Common myeloid progenitor, CD34-positive (primary cell): ENCODE results near the gene MGMT.

Experiments
- CTCF ChIA-PET: fragments of 350-600 bp; sonication (Branson Sonifier 250); formaldehyde crosslinking; loops from one replicate; lab custom pipeline; 2021; ENCODE audit warnings: antibody characterized with exemption; lab: Charles Lee
- POLR2A ChIA-PET: fragments of 350-600 bp; sonication (Branson Sonifier 250); formaldehyde crosslinking; loops from one replicate; lab custom pipeline; 2021; ENCODE audit warnings: antibody characterized with exemption; lab: Charles Lee
- DNase-seq, 3 donors: peaks; one replicate each; pipeline versions ENCODE4 v3.0.0 to v3.0.0-alpha.2; 2013
- H3K27ac ChIP-seq, 2 experiments: 1 replicate in 1 of 2; 2 replicates in 1 of 2; pipeline ENCODE4 v1.7.0; 2013; ENCODE audit warnings: inconsistent platforms in 2 of 2, low read length in 2 of 2, mild to moderate bottlenecking in 2 of 2, low read depth in 1 of 2, moderate library complexity in 1 of 2; ENCODE audit not compliant: severe bottlenecking in 2 of 2, insufficient read depth in 1 of 2, poor library complexity in 1 of 2
- H3K27me3 ChIP-seq, 5 experiments: replicated peaks in 2 of 5; 1 replicate in 3 of 5; 2 replicates in 2 of 5; pipeline versions ENCODE4 v1.6.1 to v1.7.0; 2013; ENCODE audit warnings: low read length in 4 of 5, mild to moderate bottlenecking in 2 of 5, moderate library complexity in 2 of 5, inconsistent platforms in 1 of 5; ENCODE audit not compliant: insufficient read depth in 5 of 5, control insufficient read depth in 4 of 5
- H3K36me3 ChIP-seq, 4 experiments: 1 replicate in 2 of 4; 2 replicates in 2 of 4; pipeline versions ENCODE4 v1.6.1 to v1.7.0; 2013; ENCODE audit warnings: low read length in 3 of 4, control low read depth in 1 of 4, mild to moderate bottlenecking in 1 of 4; ENCODE audit not compliant: control insufficient read depth in 4 of 4, insufficient read depth in 4 of 4
- H3K4me1 ChIP-seq, 4 experiments: 1 replicate in 3 of 4; 2 replicates in 1 of 4; pipeline versions ENCODE4 v1.6.1 to v1.7.1; 2013; ENCODE audit warnings: low read length in 3 of 4, mild to moderate bottlenecking in 3 of 4, control low read depth in 1 of 4, inconsistent platforms in 1 of 4, moderate library complexity in 1 of 4; ENCODE audit not compliant: control insufficient read depth in 4 of 4, insufficient read depth in 4 of 4; ENCODE audit errors: control extremely low read depth in 1 of 4
- H3K4me3 ChIP-seq, 7 experiments: 1 replicate in 4 of 7; 2 replicates in 3 of 7; pipeline versions ENCODE4 v1.5.1 to v1.7.0; 2013; ENCODE audit warnings: mild to moderate bottlenecking in 7 of 7, low read length in 6 of 7, moderate library complexity in 6 of 7, inconsistent platforms in 2 of 7, low read depth in 2 of 7, control low read depth in 1 of 7; ENCODE audit not compliant: insufficient read depth in 4 of 7, control insufficient read depth in 1 of 7; ENCODE audit errors: extremely low read depth in 1 of 7
- H3K9me3 ChIP-seq, 5 experiments: 1 replicate in 4 of 5; 2 replicates in 1 of 5; pipeline versions ENCODE4 v1.6.1 to v1.7.1; 2013; ENCODE audit warnings: low read length in 4 of 5, mild to moderate bottlenecking in 2 of 5, inconsistent platforms in 1 of 5, low read depth in 1 of 5, moderate library complexity in 1 of 5; ENCODE audit not compliant: control insufficient read depth in 4 of 5, insufficient read depth in 2 of 5; ENCODE audit errors: control extremely low read depth in 1 of 5
- WGBS: methylation state at CpG from one replicate; pipeline ENCODE4 v1.1.5; 2013; ENCODE audit not compliant: insufficient coverage; 5-methylcytosine and 5-hydroxymethylcytosine counted together

Gene MGMT

DNA sequence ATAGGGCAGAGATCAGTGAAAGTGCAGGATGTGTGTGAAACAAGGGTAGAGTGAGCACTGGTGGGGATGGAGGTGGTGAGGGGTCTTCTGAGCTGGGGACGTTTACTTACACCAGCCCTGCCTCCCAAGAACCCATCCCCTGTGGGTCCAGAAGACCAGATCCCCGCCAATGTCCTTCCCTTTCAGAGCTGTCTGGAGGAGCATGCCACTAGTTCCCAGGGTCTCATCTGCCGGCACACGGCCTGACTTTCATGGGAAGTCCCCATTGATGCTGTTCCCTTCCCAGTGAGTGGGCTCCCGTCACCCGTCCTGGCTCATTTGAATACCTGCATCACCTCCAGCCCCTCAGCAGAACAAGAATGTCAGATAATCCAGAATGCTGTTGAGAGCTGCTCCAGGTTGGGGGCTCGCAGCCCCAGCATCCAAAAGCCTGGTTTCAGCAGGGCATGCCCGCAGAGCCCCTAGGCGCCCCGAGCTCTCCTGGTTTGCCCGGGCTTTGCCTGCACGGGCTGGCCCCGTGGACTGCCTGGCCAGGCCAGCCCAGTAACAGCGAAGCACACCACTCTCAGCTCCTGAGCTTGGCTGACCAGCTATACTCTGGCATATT lies 246.7 kb downstream of the MGMT start:
- no peak overlapping the region for H3K27ac ChIP-seq
- WGBS: 96% methylated on average over 13 of the region's 14 CpGs
- peaks cover 0 to 3% (median 0%) of the 10 kb centered on the region in 4 experiments for H3K4me1 ChIP-seq
- POLR2A ChIA-PET: no interaction called here
- peaks cover 0 to 4% (median 1%) of the 10 kb centered on the region in 4 experiments for H3K36me3 ChIP-seq
- CTCF ChIA-PET: no interaction called here
- no peak overlapping the region for H3K4me3 ChIP-seq
- H3K9me3 ChIP-seq: no peaks in the 10 kb centered on the region
- DNase-seq: no peak
- H3K27me3 ChIP-seq: no peaks in the 10 kb centered on the region

DNA sequence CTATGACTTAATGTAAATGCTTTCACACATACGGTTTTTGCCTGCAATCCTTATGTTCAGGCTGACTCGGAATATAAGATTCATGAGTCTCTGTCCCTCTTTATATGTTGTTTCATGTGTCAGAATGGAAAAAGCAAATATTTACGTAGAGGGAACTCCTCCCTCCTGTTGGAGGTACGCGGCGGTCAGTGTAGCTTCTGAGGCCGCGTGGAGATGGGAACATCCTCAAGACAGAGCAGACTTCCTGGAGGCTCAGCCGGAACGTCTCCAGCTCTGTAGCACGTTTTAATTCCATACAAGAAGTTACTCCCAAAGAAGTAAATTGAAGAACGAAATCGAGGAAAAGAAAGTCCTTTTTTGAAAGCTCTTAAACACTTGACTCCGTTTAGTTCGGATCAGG lies 248.8 kb downstream of the MGMT start:
- POLR2A ChIA-PET: no interaction called here
- Histone ChIP-seq H3K9me3 (peaks cover 0 to 9% (median 3%) of the 10 kb centered on the region in 5 experiments), H3K27me3 (no peaks in the 10 kb centered on the region), H3K4me1 (peaks cover 0 to 5% (median 2%) of the 10 kb centered on the region in 4 experiments), H3K36me3 (peaks cover 0 to 3% (median 1%) of the 10 kb centered on the region in 4 experiments), H3K4me3 (no peak overlapping the region), H3K27ac (no peak overlapping the region)
- no peak for DNase-seq
- CTCF ChIA-PET: no interaction called here
- WGBS: 98% methylated on average over 14 of the region's 15 CpGs

DNA sequence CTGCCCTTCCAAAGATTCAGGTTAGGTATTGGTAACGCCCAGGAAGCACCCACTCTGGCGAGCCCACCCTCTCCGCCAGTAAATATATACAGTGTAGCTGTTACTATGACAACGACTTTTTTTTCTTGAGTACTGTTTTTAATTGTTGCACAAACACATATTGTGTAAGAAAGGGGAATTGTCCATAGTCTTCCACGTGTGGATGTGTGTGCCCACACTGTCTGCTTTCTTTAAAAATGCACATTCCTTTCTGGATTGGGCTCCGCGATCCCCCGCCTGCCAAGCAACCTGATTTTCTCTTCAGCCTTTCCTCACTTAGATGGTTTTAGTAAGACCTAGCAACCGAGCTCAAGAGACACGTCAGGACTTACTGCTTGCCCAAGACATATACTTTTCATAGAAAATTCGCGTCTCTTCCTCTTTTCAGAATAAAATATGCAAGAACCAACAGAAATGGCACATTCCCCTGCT lies 249.2 kb downstream of the MGMT start:
- DNase-seq: no peak
- Histone ChIP-seq H3K27me3 (no peaks in the 10 kb centered on the region), H3K4me3 (no peak overlapping the region), H3K36me3 (peaks cover 0 to 8% (median 1%) of the 10 kb centered on the region in 4 experiments), H3K9me3 (peaks cover 0 to 11% (median 3%) of the 10 kb centered on the region in 5 experiments), H3K27ac (no peak overlapping the region), H3K4me1 (peaks cover 0 to 5% (median 2%) of the 10 kb centered on the region in 4 experiments)
- WGBS: 96% methylated on average over 8 of the region's 12 CpGs
- ChIA-PET POLR2A (no interaction called here), CTCF (no interaction called here)

- Histone ChIP-seq H3K9me3 (peaks cover 0 to 11% (median 3%) of the 10 kb centered on the region in 5 experiments), H3K4me1 (peaks cover 0 to 5% (median 2%) of the 10 kb centered on the region in 4 experiments), H3K27me3 (no peaks in the 10 kb centered on the region), H3K36me3 (peaks cover 0 to 8% (median 1%) of the 10 kb centered on the region in 4 experiments), H3K4me3 (no peak overlapping the region), H3K27ac (no peak overlapping the region)
- POLR2A ChIA-PET: no interaction called here
- CTCF ChIA-PET: no interaction called here
- 100% methylated on average over 2 of the region's 9 CpGs for WGBS
- DNase-seq: no peak
Observed at GRCh38 chr10:129716881-129717280, 249.8 kb downstream of the MGMT start.

DNA sequence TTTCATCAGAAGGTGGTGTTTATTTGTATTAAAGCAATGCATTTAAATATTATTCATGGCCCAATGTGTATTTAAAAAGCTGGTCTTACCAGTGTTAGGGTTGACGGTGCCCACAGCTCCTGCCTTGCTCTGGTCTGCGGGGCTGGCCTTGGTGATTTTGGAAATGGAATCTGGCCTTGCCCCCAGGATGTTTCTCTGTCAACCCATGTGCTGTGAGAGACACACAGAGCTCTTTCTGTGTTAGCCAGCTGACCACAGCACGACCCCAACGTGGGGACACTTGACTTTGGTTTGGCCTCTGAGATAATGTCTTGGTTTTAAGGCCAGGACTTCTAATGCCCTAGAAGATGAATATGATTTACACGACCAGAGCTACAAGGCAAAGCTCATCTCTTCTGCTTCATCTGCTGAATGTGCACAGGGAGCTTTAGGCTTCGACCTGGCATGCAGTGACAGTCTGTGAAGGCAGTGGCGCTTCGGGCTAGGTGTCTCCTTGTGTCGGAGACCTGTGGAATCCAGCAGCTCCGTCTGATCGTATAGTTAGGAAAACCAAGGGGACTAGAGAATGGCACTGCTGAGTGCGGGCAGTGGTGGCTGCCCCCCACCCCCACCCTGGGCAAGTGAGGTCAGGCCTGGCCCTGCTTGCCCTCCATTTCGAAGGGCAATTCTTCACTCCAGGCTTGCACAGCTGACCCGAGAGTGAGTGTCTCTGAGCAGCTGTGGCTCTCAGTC lies 250.9 kb downstream of the MGMT start:
- 98% methylated on average over 14 of the region's 14 CpGs for WGBS
- Histone ChIP-seq H3K36me3 (peaks cover 0 to 8% (median 0%) of the 10 kb centered on the region in 4 experiments), H3K9me3 (peaks cover 0 to 16% (median 4%) of the 10 kb centered on the region in 5 experiments), H3K27me3 (no peaks in the 10 kb centered on the region), H3K27ac (no peak overlapping the region), H3K4me3 (no peak overlapping the region), H3K4me1 (peaks cover 0 to 5% (median 2%) of the 10 kb centered on the region in 4 experiments)
- no peak for DNase-seq
- ChIA-PET CTCF (no interaction called here), POLR2A (no interaction called here)

DNA sequence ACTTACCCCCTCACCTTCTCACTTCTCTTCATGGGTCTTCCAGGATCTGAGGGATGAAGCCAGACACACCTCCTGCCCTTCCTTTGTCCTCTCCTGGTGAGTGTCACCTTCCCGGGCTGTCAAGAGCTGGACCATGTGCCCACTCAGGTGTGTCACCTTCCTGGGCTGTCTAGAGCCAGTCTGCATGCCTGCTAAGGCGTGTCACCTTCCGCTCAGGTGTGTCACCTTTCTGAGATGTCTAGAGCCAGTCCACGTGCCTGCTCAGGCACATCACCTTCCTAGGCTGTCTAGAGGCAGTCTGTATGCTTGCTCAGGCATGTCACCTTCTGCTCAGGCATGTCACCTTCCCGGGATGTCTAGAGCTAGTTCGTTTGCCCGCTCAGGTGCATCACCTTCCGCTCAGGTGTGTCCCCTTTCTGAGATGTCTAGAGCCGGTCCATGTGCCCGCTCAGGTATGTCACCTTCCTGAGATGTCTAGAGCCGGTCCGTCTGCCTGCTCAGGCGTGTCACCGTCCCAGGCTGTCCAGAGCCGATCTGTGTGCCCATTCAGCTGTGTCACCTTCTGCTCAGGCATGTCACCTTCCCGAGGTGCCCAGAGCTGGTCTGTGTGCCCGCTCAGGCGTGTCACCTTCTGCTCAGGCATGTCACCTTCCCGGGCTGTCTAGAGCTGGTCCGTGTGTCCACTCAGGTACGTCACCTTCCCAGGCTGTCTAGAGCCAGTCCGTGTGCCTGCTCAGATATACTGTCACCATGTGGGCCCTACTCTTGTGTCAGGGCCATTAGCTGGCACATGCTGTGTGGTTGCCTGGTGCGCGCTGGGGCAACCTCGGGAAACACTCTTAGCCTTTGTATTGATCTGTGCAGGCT lies 251.7 kb downstream of the MGMT start:
- H3K27ac ChIP-seq: no peak overlapping the region
- peaks cover 0 to 5% (median 2%) of the 10 kb centered on the region in 4 experiments for H3K4me1 ChIP-seq
- CTCF ChIA-PET: no interaction called here
- 96% methylated on average over 25 of the region's 25 CpGs for WGBS
- POLR2A ChIA-PET: no interaction called here
- no peak for DNase-seq
- no peaks in the 10 kb centered on the region for H3K27me3 ChIP-seq
- H3K9me3 ChIP-seq: peaks cover 0 to 18% (median 4%) of the 10 kb centered on the region in 5 experiments
- peaks cover 0 to 8% (median 0%) of the 10 kb centered on the region in 4 experiments for H3K36me3 ChIP-seq
- H3K4me3 ChIP-seq: no peak overlapping the region
